Activated T-cell treated with anti-CD3 and anti-CD28 coated beads, Interleukin-2, amount 50 U/mL, for 1 hour (primary cell): Measurements from ENCODE around the gene TSPAN18.

Experiments
- DNase-seq: peaks from one replicate; pipeline ENCODE4 v3.0.0-alpha.2; 2020

Gene TSPAN18

GRCh38 chr11:44904261-44905020 is 177.7 kb downstream of the TSPAN18 start:
- DNase-seq = no peak

- DNase-seq = no peak
These were observed 178.5 kb downstream of the TSPAN18 start for GRCh38 chr11:44905131-44905866.

- no peak for DNase-seq
These were observed 179.9 kb downstream of the TSPAN18 start for GRCh38 chr11:44906649-44907048.

- no peak for DNase-seq
These were observed 182.8 kb downstream of the TSPAN18 start for GRCh38 chr11:44909557-44909956.

GRCh38 chr11:44910591-44910990 is 183.8 kb downstream of the TSPAN18 start:
- no peak for DNase-seq

- peak; percentile 70 for DNase-seq
These were observed 184.5 kb downstream of the TSPAN18 start for GRCh38 chr11:44911029-44911814.

- DNase-seq = no peak
These were observed 185.7 kb downstream of the TSPAN18 start for GRCh38 chr11:44912270-44912987.

- no peak for DNase-seq
These were observed 186.7 kb downstream of the TSPAN18 start for GRCh38 chr11:44913502-44913901.

- DNase-seq = no peak
These were observed 187.3 kb downstream of the TSPAN18 start for GRCh38 chr11:44914105-44914504.

- DNase-seq = no peak
These were observed 188.2 kb downstream of the TSPAN18 start for GRCh38 chr11:44915004-44915403.

GRCh38 chr11:44915621-44916020 is 188.9 kb downstream of the TSPAN18 start:
- DNase-seq = no peak

GRCh38 chr11:44916331-44916730 is 189.6 kb downstream of the TSPAN18 start:
- DNase-seq = no peak

GRCh38 chr11:44916801-44917385 is 190.1 kb downstream of the TSPAN18 start:
- DNase-seq = no peak

GRCh38 chr11:44917741-44918140 is 191.0 kb downstream of the TSPAN18 start:
- no peak for DNase-seq

- no peak for DNase-seq
These were observed 193.7 kb downstream of the TSPAN18 start for GRCh38 chr11:44920451-44920850.

- no peak for DNase-seq
These were observed 196.4 kb downstream of the TSPAN18 start for GRCh38 chr11:44923115-44923514.

- DNase-seq = no peak
These were observed 197.0 kb downstream of the TSPAN18 start for GRCh38 chr11:44923806-44924205.

- no peak for DNase-seq
These were observed 199.3 kb downstream of the TSPAN18 start for GRCh38 chr11:44926036-44926435.

GRCh38 chr11:44927174-44927661 is 200.5 kb downstream of the TSPAN18 start:
- peak; percentile 58 for DNase-seq

GRCh38 chr11:44928144-44928543 is 201.4 kb downstream of the TSPAN18 start:
- DNase-seq = no peak

- no peak for DNase-seq
These were observed 202.1 kb downstream of the TSPAN18 start for GRCh38 chr11:44928816-44929215.

- no peak for DNase-seq
These were observed 204.0 kb downstream of the TSPAN18 start for GRCh38 chr11:44930588-44931302.
